ENCODE results near the gene STH.
A peak's percentile ranks its signal among the peaks of the same experiment; 100 is the strongest.

The STH gene

DNA sequence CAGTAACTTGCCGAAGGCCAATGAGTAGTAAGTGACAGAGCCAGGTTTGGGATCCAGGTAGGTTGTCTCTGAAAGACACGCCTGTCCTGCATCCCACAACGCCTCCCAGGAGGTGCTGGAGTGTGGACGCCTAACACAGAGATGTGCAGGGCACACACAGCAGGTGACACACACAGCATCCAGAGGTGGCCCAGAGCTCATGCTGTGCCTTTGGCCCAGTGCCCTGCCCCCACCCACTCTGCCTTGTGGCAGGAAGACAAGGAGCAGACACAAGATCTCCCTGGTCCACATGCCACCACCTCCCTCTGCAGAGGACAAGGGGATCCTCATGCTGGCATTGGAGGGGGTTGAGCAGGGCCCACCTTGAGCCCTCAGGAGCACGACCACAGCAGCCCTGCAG, 14.7 kb upstream of the STH start:
- DNase-seq = no peak

GRCh38 chr17:45985447-45985846, 13.6 kb upstream of the STH start:
- no peak for DNase-seq

- no peak for DNase-seq
These were observed 13.0 kb upstream of the STH start for GRCh38 chr17:45986056-45986455.

DNA sequence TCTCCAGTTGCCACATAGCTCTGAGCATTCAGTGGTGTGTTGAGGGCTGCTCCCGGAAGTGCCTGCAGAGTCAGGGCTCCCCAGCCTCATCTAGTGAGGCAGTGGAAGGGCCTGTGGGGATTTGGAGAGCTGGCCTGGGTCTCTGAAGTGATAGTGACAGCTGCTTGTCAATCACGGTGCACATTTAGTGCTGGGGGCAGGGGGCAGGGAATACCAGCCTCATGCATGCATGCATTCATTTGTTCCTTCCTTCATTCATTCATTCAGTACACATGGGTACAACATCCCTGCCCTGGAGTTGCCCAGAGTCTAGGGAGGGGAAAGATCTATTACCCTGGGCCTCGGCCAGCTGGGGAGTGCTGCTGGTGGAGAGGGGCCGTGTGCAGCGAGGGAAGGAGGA, 11.3 kb upstream of the STH start:
- no peak for DNase-seq

DNA sequence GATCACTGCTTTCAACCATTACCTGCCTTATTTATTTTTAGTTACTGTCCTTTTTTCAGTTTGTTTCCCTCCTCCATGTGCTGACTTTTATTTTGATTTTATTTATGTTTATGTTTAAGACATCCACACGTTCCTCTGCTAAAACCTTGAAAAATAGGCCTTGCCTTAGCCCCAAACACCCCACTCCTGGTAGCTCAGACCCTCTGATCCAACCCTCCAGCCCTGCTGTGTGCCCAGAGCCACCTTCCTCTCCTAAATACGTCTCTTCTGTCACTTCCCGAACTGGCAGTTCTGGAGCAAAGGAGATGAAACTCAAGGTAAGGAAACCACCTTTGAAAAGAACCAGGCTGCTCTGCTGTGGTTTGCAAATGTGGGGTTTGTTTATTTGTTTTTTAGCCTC, 9.3 kb upstream of the STH start:
- no peak for DNase-seq

DNA sequence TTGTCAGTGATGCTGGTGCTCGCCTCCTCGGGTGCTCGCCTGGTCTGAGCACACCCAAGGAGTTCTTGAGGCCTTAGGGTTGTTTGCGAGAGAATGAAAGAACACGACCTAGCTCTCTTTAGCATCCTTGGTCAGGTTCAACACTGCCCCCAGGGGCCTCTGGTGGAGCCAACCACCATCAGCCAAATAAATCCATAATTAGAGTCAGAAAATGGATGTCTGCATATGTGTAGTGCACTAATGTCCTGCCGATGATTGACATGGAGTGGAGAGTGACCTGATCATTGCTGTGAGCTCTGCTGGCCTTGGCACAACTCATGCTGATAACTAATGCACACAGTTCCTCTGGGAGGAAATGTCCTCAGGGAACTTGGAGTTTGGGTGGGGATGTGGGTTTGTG, 8.2 kb upstream of the STH start:
- DNase-seq = no peak

DNA sequence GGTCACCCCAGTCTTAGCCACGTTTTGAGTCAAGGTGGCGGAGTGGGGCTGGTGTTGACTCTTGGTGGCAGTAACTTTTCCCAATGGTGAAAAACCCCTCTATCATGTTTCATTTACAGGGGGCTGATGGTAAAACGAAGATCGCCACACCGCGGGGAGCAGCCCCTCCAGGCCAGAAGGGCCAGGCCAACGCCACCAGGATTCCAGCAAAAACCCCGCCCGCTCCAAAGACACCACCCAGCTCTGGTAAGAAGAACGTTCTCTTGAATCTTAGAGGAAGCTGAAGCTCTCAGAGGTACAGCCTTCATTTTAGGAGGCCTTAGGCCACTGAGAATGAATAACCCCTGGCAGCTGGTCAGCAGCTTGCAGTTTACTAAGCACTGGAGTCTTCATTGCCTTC, 7.7 kb upstream of the STH start:
- no peak for DNase-seq

- peak in 6 of 56 donors; percentile 6 to 36 (median 34) for DNase-seq
These were observed 6.9 kb upstream of the STH start for GRCh38 chr17:45992175-45992574.

GRCh38 chr17:45992904-45993303, 6.1 kb upstream of the STH start:
- no peak for DNase-seq

GRCh38 chr17:45993962-45994627, 5.0 kb upstream of the STH start:
- DNase-seq = no peak

GRCh38 chr17:45994987-45995386, 4.1 kb upstream of the STH start:
- no peak for DNase-seq

DNA sequence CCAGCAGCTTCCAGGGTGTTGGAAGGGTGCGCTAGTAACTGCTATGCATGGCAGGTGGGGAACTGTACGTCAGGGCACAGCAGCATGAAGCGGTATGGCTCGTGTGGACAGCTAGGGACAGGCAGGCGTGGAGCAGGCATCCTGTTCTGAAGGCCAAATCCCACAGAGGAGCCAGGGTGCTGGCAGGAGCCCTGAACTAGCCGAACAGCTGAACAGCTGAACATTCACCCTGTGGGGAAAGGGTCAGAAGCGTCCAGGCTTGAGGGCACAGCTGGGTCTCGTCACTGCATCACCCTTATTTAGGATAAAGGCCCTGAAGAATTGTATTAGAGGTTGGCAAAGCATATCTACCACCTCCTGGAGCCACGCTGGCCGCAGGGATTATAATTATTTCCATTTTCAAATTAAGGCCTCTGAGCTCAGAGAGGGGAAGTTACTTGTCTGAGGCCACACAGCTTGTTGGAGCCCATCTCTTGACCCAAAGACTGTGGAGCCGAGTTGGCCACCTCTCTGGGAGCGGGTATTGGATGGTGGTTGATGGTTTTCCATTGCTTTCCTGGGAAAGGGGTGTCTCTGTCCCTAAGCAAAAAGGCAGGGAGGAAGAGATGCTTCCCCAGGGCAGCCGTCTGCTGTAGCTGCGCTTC, 3.3 kb upstream of the STH start:
- DNase-seq = no peak

- DNase-seq = no peak
These were observed 2.6 kb upstream of the STH start for GRCh38 chr17:45996282-45996937.

DNA sequence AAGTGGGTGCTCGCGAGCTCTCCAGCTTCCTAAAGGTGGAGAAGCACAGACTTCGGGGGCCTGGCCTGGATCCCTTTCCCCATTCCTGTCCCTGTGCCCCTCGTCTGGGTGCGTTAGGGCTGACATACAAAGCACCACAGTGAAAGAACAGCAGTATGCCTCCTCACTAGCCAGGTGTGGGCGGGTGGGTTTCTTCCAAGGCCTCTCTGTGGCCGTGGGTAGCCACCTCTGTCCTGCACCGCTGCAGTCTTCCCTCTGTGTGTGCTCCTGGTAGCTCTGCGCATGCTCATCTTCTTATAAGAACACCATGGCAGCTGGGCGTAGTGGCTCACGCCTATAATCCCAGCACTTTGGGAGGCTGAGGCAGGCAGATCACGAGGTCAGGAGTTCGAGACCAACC, 1.9 kb upstream of the STH start:
- DNase-seq = no peak

- no peak for DNase-seq
These were observed 1.4 kb upstream of the STH start for GRCh38 chr17:45997624-45998023.

GRCh38 chr17:45999900-46000290, 845 bp downstream of the STH start:
- DNase-seq = no peak

- DNase-seq = peak in 3 of 56 donors; percentile 3 to 27 (median 10)
These were observed 1.2 kb downstream of the STH start for GRCh38 chr17:46000292-46000691.

GRCh38 chr17:46000757-46001156, 1.7 kb downstream of the STH start:
- no peak for DNase-seq

- peak in 3 of 56 donors; percentile 48 to 58 (median 49) for DNase-seq
These were observed 2.6 kb downstream of the STH start for GRCh38 chr17:46001390-46002310.

DNA sequence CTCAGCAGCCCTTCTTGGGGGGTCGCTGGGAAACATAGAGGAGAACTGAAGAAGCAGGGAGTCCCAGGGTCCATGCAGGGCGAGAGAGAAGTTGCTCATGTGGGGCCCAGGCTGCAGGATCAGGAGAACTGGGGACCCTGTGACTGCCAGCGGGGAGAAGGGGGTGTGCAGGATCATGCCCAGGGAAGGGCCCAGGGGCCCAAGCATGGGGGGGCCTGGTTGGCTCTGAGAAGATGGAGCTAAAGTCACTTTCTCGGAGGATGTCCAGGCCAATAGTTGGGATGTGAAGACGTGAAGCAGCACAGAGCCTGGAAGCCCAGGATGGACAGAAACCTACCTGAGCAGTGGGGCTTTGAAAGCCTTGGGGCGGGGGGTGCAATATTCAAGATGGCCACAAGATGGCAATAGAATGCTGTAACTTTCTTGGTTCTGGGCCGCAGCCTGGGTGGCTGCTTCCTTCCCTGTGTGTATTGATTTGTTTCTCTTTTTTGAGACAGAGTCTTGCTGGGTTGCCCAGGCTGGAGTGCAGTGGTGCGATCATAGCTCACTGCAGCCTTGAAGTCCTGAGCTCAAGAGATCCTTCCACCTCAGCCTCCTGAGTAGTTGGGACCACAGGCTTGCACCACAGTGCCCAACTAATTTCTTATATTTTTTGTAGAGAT, 3.4 kb downstream of the STH start:
- peak in 47 of 56 donors; percentile 11 to 84 (median 48) for DNase-seq

GRCh38 chr17:46002973-46003316, 3.9 kb downstream of the STH start:
- DNase-seq = no peak

Measured in nucleus accumbens (tissue), 56 donors.